Calu3 (cell line): ENCODE data around the gene MYRIP. TPM values are rescaled to one million over a fixed set of nuclear protein-coding genes. Genes with fewer than 3 reads are reported as not detected.

ENCODE experiments used
- BruUV-seq: library from RNA; stranded (reverse); fragments of 400-500 nt; replicated peaks from 2 replicates; lab custom pipeline; 2021; lab: Mats Ljungman, UMichigan
- CTCF ChIA-PET: fragments of 300-600 bp; sonication (Branson Sonifier 250); formaldehyde crosslinking; loops from one replicate; lab custom pipeline; 2022; ENCODE audit warnings: antibody characterized with exemption; lab: Charles Lee
- DNase-seq: peaks from one replicate; pipeline ENCODE4 v3.0.0; 2022
- H3K27ac Mint-ChIP-seq: one replicate; pipeline ENCODE4 v1.8.0; 2022; ENCODE audit warnings: mixed read lengths; ENCODE audit not compliant: unreplicated experiment
- H3K27me3 Mint-ChIP-seq: one replicate; pipeline ENCODE4 v1.8.0; 2022; ENCODE audit warnings: mixed read lengths; ENCODE audit not compliant: unreplicated experiment
- H3K36me3 Mint-ChIP-seq: one replicate; pipeline ENCODE4 v1.8.0; 2022; ENCODE audit warnings: mild to moderate bottlenecking, moderate library complexity, mixed read lengths; ENCODE audit not compliant: insufficient read depth, unreplicated experiment
- H3K4me1 Mint-ChIP-seq: one replicate; pipeline ENCODE4 v1.8.0; 2022; ENCODE audit warnings: mild to moderate bottlenecking, low read depth, mixed read lengths; ENCODE audit not compliant: unreplicated experiment
- H3K4me3 Mint-ChIP-seq: one replicate; pipeline ENCODE4 v1.8.0; 2022; ENCODE audit warnings: mild to moderate bottlenecking, low read depth, moderate library complexity, mixed read lengths; ENCODE audit not compliant: unreplicated experiment
- H3K9me3 Mint-ChIP-seq: one replicate; pipeline ENCODE4 v1.8.0; 2022; ENCODE audit warnings: low read depth, mixed read lengths; ENCODE audit not compliant: unreplicated experiment
- CTCF ChIP-seq: fragments of 200-600 bp; IDR thresholded peaks from one replicate; pipeline ENCODE4 v1.8.0; 2022; ENCODE audit warnings: antibody characterized with exemption; ENCODE audit not compliant: unreplicated experiment
- intact Hi-C: fragments of 100-400 bp; cut with micrococcal nuclease; formaldehyde crosslinking; loops from one replicate; pipeline ENCODE4 v1.10.0; 2022; ENCODE audit not compliant: unreplicated experiment
- total RNA-seq: library from RNA; stranded (reverse); gene quantifications from 2 replicates; pipeline ENCODE4 v1.2.3, GENCODE V29; 2022

MYRIP gene
- total RNA-seq, 1 experiment from 2014 or later = 5.6 TPM

DNA sequence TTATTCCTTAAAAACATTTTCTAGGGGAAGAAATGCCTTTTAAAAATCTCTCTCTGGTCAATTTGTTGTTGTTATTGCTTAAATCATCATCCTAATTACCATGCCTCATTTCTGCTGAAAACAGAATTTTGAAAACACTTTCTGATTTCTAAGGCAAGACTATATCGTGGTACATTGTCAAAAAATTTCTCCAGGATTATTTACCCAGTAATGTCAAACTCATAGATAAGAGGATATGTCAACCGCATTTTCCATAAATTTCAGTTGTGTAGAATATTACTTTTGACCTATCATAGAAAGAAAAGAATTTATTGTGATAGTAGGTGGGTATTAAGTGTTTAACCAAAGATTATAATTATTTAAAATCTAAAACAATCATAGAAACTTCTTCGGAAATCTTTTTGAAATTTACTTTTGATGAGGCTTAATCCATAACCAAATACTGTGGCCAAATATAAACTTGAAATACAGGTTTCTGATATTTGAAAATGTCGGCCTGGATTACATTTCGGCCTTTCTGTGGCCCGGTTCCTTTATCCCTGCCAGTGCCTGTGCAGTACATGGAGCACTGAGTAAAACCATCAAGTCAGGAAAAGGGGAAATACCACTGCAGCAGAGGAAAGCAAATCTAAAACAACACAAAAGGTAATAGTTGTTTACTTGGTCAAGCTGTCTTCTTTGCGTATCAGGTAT, 173.4 kb downstream of the MYRIP start:
- intact Hi-C loops = loop anchor here (5.0 to 10.0 kb wide), 3 partner anchors 134 to 438 kb away; no protein-coding TSS in a partner anchor
- H3K9me3 Mint-ChIP-seq = no peaks in the 10 kb centered on the region
- DNase-seq = no peak
- no peak for TF ChIP-seq CTCF
- no peaks in the 10 kb centered on the region for H3K4me1 Mint-ChIP-seq
- no peaks in the 10 kb centered on the region for H3K27me3 Mint-ChIP-seq
- CTCF ChIA-PET = no interaction called here
- H3K4me3 Mint-ChIP-seq = no peak overlapping the region
- no peaks in the 10 kb centered on the region for H3K36me3 Mint-ChIP-seq
- no TSS peak for BruUV-seq
- H3K27ac Mint-ChIP-seq = no peak overlapping the region

DNA sequence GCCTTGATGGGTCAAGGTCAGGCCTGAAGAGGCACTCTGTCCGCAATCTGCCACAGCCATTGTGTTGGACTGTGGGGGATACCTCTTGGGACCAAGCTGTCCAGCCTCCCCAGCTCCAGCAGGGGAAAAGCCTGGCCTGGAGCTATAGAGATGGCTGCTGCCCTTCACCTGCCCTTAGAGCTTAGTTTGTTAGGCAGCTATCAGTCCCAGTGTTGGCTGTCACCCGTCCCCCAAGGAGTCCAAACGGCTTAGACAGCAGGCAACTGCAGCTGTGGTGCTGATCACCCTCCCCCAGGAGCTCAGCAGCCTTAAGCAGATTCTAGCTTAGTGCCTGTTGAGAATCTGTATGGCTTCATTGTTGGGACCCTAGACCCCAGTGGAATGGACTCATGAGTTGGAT, 180.3 kb downstream of the MYRIP start:
- intact Hi-C loops = loop anchor here (1.0 to 10.0 kb wide), 4 partner anchors 188 to 445 kb away; no protein-coding TSS in a partner anchor
- Mint-ChIP-seq H3K27ac (no peak overlapping the region), H3K4me3 (no peak overlapping the region), H3K27me3 (no peaks in the 10 kb centered on the region), H3K36me3 (no peaks in the 10 kb centered on the region), H3K9me3 (peaks cover 19% of the 10 kb centered on the region), H3K4me1 (no peaks in the 10 kb centered on the region)
- no TSS peak for BruUV-seq
- no peak for DNase-seq
- TF ChIP-seq CTCF = no peak
- CTCF ChIA-PET = no interaction called here

DNA sequence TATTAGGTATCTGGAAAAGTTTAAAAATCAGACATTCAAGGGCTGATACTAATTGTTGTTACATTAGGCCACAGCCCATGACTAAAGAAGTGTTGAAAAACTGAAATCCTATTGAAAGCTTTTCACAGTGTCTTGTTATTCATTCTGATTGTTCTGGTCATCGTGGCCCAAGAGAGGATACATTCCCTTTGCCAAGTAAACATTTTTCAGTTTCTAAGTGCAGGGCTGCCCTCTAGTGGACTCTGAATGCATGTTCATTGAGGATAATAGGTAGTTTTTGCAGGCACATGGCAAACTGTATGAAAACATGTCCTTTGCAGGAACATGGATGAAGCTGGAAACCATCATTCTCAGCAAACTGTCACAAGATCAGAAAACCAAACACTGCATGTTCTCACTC, 181.1 kb downstream of the MYRIP start:
- Mint-ChIP-seq H3K27ac (no peak overlapping the region), H3K4me1 (no peaks in the 10 kb centered on the region), H3K9me3 (peaks cover 21% of the 10 kb centered on the region), H3K36me3 (no peaks in the 10 kb centered on the region), H3K4me3 (no peak overlapping the region), H3K27me3 (no peaks in the 10 kb centered on the region)
- intact Hi-C loops = loop anchor here (1.0 to 5.0 kb wide), 3 partner anchors 187 to 322 kb away; no protein-coding TSS in a partner anchor
- peak; percentile 36 for DNase-seq
- peak; percentile 41 for TF ChIP-seq CTCF
- CTCF ChIA-PET = interaction anchor here (0.7 to 0.9 kb wide), 2 partner anchors 265 to 543 kb away, joined by 3 read pairs; no protein-coding TSS in a partner anchor
- BruUV-seq = no TSS peak

GRCh38 chr3:40008796-40009195, 199.4 kb downstream of the MYRIP start:
- Mint-ChIP-seq H3K27ac (no peak overlapping the region), H3K4me3 (no peak overlapping the region), H3K36me3 (no peaks in the 10 kb centered on the region), H3K4me1 (no peaks in the 10 kb centered on the region), H3K27me3 (no peaks in the 10 kb centered on the region), H3K9me3 (no peaks in the 10 kb centered on the region)
- no peak for DNase-seq
- TF ChIP-seq CTCF = no peak
- CTCF ChIA-PET = interaction anchor here (0.7 kb wide), 1 partner anchor 47 kb away, joined by 4 read pairs; no protein-coding TSS in a partner anchor
- intact Hi-C loops = no loop called here
- no TSS peak for BruUV-seq
